Stimulated activated CD8-positive, alpha-beta memory T cell treated with anti-CD3 and anti-CD28 coated beads, Interleukin-4, amount 100 ng/mL, for 4 hours (primary cell): ENCODE results near the gene MTHFD1L.

Experiments
- DNase-seq, 2 donors: peaks; one replicate each; pipeline ENCODE4 v3.0.0-alpha.2; 2020; ENCODE audit warnings: low read depth in 2 of 2, low spot score in 1 of 2

Gene MTHFD1L

GRCh38 chr6:150987371-150987828, 121.9 kb downstream of the MTHFD1L start:
- DNase-seq: no peak

- DNase-seq: no peak
Measured at GRCh38 chr6:150987855-150988464, 122.5 kb downstream of the MTHFD1L start.

GRCh38 chr6:150991487-150991886, 126.0 kb downstream of the MTHFD1L start:
- DNase-seq: no peak

GRCh38 chr6:150992262-150992661, 126.8 kb downstream of the MTHFD1L start:
- no peak for DNase-seq

- DNase-seq: no peak
Measured at GRCh38 chr6:150992703-150993102, 127.2 kb downstream of the MTHFD1L start.

- DNase-seq: no peak
Measured at GRCh38 chr6:150993253-150993652, 127.8 kb downstream of the MTHFD1L start.

GRCh38 chr6:150994026-150994425, 128.5 kb downstream of the MTHFD1L start:
- DNase-seq: no peak

GRCh38 chr6:150996968-150997367, 131.5 kb downstream of the MTHFD1L start:
- DNase-seq: no peak

GRCh38 chr6:150999107-150999506, 133.6 kb downstream of the MTHFD1L start:
- no peak for DNase-seq

GRCh38 chr6:150999576-150999975, 134.1 kb downstream of the MTHFD1L start:
- DNase-seq: no peak

- DNase-seq: no peak
Measured at GRCh38 chr6:151001387-151002056, 136.0 kb downstream of the MTHFD1L start.

- no peak for DNase-seq
Measured at GRCh38 chr6:151002057-151002450, 136.6 kb downstream of the MTHFD1L start.

- no peak for DNase-seq
Measured at GRCh38 chr6:151002491-151002935, 137.0 kb downstream of the MTHFD1L start.

- DNase-seq: no peak
Measured at GRCh38 chr6:151004383-151005024, 139.0 kb downstream of the MTHFD1L start.

GRCh38 chr6:151005164-151005563, 139.7 kb downstream of the MTHFD1L start:
- no peak for DNase-seq

GRCh38 chr6:151005896-151006632, 140.6 kb downstream of the MTHFD1L start:
- DNase-seq: no peak

GRCh38 chr6:151007076-151007475, 141.6 kb downstream of the MTHFD1L start:
- DNase-seq: no peak

GRCh38 chr6:151007922-151008321, 142.4 kb downstream of the MTHFD1L start:
- no peak for DNase-seq

- DNase-seq: no peak
Measured at GRCh38 chr6:151008425-151008824, 142.9 kb downstream of the MTHFD1L start.

- no peak for DNase-seq
Measured at GRCh38 chr6:151009576-151009975, 144.1 kb downstream of the MTHFD1L start.

- DNase-seq: no peak
Measured at GRCh38 chr6:151010071-151010470, 144.6 kb downstream of the MTHFD1L start.
